ENCODE data around the gene GPR132.
A peak's percentile ranks its signal among the peaks of the same experiment; 100 is the strongest.

The GPR132 gene

DNA sequence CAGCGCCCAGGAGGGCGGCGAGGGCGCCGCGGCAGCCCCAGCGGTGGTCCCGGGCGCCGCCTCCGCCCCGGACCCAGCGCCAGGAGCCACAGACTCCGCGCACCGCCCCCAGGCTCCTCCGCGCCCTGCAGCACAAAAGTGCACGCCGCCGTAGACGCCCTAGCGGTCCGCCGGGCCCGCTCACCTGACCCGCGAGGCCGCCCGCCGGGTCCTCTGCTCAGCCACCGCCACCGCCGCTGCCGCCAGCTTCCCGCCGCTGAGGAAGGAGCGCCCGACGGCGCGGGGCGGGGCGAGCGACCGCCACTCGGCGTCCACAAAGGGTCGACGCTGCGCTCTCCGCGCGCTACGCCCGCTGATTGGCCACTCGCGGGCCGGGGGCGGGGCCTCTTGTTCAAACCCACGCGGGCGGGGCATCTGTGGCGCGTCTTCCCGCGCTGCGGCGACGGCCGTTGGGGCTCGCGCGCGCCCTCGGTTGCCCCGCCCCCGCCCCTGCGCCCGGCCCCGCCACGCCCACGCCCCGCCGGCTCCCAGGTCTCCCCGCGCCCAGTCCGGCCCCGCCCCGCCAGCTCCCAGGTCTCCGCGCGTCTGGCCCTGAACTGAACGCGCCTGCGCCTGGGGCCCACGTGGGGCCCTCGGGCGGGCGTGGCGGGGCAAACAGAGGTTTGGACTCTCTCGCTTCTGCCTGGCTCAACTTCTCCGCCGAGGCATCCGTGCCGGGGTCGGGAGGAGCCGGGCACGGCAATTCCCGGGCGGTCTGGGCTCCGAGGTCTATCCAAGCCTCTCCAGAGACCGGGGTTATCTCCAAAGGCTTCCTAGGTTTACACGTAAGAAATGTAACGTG lies 44.2 kb downstream of the GPR132 start, which contains the start of gene CDCA4:
Gene CDCA4, minus strand, starts transcription at position 269 of the 841 bp plus-strand sequence. CDS start 9,154 bp downstream, outside the sequence.
- DNase-seq (ENCODE audit: low read depth), result peak; percentile 63

DNA sequence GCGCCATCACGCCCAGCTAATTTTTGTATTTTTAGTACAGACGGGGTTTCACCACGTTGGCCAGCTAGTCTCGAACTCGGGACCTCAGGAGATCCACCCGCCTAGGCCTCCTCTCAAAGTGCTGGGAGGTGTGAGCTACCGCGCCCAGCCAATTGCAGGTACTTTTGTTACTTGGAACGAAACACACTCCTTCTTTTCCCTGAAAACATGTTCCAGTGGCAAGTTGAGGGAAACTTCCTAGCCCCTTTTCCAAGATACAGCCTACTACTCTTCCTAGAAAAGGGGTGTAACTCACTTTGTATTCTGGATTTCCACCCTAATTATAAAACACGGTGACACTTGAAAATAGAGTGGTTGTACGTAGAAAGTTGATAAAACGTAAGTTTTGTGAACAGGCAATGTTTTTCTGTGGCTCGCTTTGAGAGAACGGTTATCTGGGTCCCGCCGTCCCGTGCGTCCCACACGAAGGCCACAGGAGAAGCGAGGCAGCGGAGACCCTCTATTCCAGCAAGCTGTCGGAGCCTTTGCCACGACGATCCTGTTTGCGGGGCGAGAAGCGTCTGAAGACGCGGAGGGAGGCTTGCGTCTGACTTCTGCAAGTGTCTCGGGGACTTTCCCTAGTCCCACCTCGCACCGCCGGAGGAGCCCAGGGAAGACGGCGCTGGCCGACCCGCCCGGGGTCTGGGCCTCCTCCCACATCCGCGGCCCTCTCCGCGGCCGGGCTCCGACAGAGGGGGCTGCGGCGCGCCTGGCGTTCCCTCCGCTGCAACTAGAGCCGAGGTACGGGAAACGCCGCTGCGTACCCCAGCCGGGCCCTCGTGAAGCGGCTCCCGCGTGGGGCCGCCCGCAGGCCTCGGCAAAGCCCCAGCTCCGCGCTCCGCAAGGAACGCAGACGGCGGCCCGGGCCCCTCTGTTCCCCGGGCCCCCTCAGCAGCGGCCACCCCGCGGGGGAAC lies 45.1 kb downstream of the GPR132 start:
- DNase-seq (ENCODE audit: low read depth), result no peak

DNA sequence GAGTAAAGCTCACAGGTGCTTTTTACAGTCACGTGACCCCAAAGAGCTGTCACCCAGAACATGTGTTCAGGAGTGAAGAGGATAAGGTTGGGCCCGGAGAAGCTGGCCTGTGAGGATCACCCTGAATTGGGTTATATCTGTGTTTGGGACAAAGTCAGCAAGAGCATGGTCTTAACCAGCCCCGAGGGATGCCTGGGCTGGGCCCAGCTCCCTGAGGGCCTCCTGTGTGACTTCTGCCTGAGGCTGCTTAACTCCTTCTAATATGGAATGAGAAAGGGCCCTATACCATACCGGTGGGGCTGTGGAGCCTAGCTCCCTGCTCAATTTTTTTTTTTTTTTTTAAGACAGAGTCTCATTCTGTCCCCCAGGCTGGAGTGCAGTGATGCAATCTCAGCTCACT lies 46.8 kb downstream of the GPR132 start:
- no peak for DNase-seq (ENCODE audit: low read depth)

DNA sequence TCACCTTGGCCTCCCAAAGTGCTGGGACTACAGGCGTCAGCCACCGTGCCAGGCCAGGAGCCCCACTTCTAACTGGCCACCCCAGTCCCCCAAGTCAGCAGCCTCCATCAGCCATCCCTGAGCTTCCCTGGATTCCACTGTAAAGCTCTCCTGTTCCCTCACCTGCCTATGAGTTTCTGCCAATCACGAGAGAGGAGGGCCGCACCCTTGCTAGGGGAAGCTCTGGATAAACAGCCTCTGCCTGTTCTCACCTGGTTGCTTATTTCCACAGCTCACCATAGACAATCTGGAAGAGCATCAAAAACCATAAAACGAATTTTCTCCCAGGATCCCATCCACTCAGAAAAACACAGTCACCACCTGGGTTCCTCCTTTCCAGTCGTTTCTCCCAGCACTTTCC lies 49.3 kb downstream of the GPR132 start:
- DNase-seq (ENCODE audit: low read depth), result no peak

DNA sequence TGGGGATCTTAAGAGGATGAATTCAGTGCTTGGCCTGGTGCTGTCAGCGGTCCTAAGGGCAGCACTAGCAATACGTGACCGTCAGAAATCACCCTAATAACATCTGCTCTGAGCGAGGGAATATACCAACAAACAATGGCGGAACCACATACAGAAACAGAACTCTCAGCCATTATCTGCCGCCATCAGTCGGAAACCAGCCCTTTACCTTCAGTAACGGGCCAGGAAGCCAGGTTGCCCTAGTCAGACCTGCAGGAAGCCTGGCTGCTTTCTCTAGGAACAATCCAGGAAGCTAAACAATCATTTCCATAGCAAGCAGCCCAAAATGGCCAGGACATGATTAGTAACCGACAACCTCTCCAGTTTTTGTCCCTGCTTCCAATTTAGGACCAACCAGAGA lies 50.0 kb downstream of the GPR132 start:
- DNase-seq (ENCODE audit: low read depth), result no peak

DNA sequence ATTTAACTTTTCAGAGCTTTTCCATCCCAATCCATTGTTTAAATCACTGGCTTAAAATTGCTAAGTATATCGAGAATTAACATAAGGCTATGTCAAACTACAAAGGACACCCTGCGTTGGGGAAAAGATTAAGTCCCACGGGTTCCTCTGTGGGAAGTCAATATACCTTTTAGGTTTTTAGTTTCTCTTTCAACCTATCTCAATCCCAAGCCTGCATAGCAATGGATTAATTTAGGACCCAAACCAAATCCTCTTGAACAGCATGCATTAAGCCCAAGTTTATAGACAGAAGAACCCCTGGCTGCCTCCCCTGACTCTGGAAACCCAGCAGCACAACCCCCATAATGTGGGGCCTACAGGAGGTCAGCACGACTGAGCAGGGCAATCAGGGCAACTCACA lies 50.6 kb downstream of the GPR132 start:
- DNase-seq (ENCODE audit: low read depth), result no peak

DNA sequence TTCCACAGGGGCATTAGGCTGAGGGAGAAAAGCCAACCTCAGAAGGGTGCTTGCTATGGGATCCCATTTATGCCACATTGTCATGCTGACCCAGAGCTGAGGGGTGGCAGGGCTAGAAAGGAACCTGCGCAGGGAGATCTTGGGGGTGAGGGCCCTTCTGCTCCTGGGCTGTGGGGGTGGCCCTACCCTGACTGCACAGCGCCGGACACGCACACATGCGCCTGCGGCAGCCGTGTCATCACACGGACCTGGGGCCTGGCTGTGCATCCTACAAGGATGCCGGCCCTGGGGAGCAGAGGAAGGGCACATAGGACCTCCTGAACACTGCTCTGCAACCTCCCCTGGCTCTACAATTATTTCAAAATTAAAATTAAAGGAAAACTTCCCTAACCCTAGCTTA lies 51.2 kb downstream of the GPR132 start:
- DNase-seq (ENCODE audit: low read depth), result no peak

DNA sequence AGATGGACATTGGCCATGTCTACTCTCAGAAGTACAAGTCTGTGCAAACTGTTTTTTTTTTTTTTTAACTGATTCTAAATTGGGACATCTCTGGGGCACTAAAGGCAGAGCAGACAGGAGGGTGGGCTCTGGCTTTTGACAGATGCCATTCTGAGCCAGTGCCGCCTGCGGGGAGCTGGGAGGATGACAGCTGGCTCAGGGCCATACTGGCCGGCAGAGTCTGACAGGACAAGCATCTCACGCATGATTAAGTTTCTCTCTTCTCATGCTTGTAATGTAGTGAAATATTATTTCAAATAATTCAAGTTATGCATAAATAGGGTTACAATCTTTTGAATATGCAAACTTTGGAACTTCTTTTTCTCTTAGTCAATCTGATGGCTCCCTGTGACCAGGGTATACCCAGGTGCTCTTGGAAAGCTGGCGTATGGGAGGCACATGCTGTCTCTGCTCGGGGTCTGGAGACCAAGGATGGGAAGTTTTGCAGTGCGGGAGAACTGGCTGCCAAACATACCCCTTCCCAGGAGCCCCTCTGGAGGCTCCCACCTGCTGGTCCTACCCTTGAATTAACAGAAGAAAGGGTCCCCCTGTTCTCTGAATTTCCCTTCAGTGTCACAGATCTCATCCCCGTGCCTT lies 52.0 kb downstream of the GPR132 start:
- no peak for DNase-seq (ENCODE audit: low read depth)

DNA sequence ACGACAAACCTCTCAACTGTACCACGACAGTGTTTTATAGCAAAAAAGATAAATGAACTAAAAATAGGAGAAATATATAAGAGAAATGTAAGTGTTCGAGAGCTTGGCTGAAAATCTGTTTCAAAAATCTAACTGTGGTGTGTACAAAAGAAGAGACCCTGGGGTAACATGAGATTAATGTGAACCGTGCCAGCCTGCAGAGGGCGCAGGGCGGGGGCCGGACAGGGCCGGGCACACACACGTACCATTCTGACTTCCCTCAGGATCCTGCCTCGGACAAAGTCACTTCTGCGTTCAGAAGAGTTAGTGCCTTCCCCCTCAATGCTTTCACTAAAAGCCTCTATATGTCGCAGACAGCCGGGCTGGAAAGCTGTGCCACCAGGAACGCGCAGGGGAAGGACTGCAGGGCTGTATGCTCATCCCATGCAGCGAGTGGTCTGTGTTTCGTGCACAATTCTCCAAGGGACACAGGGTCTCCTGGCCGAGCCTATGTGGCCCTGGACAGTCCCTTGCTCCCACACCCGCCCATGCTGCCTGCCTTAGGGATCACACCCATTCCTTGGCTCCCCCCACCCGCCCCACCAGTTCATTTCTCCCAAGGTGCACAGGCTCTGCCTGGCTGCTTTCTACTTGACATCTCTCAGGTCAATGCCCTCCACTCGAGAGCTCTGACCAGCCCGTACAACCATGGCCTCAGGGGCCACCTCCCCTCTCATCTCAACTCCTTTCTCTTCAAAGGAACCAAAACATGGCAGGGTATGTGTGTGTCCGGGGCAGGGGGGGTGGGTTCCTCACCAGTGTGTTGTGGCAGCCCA lies 52.9 kb downstream of the GPR132 start:
- DNase-seq (ENCODE audit: low read depth), result no peak

DNA sequence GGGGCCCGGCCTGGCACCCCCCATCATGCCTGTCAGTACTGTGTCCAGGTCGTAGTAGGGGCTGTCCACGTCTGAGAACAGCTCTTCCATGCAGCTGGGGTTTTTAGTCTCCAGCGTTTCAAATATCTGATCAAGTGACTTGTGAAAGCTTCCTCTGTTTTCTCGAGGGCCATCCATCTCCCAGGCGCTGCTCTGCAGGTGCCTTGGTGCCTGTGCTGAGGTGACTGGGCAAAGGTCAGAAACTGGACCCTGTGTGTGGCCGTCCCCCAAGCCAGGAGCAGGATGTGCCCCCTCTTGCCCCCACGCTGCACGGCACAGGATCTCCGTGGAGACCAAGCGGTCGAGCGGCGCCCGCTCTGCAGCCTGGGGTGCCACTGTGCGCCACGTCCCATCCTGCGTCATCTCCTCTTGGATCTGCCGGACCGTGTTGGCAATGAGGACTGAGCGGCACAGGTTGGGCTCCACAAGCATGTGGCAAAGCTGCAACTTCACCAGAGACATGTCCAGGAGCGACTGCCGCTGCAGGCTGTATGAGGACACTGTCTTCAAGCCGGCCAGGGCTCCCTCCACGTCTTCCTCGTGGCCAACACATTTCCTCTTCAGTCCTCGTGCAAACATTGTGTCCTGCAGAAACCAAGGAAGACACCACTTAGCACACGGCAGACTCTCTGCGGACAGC lies 53.8 kb downstream of the GPR132 start:
- DNase-seq (ENCODE audit: low read depth), result no peak

DNA sequence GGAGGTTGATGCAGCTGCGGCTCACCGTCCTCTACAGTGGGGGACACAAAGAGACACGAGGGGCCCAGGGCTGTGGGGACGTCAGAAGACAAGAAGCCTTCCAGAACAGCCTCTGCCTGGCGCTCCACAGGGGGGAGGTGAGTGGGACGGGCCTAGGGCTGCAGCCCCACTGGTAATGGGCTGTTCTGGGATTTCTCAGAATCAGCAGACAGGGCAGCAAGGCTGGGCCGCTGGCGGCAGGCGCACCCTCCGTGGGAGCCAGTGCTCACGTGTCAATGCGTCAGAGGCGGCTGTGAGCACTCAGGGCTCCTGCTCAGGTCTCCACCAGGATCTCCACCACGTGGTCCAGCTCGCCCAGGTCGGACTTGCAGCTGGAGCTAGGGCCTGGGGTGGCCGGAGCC lies 54.3 kb downstream of the GPR132 start:
- no peak for DNase-seq (ENCODE audit: low read depth)

DNA sequence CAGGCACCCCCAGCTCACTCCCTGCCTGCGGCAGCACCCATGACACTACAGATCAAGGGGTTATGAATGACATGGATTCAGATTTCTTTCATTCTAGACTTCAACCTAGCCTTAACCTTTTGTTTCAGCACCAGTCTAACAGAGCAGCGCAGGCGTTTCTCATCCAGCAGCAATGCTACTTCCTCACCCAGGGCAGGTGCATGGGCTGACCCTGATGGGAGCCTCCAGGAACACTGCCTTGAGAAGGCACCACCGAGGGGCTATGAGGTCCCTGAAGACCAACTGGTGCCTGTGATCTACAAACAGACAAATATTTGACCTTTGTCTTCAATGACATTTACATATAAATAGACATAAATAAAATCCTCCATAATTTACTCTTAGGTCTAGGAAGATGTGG lies 55.1 kb downstream of the GPR132 start:
- DNase-seq (ENCODE audit: low read depth), result no peak

DNA sequence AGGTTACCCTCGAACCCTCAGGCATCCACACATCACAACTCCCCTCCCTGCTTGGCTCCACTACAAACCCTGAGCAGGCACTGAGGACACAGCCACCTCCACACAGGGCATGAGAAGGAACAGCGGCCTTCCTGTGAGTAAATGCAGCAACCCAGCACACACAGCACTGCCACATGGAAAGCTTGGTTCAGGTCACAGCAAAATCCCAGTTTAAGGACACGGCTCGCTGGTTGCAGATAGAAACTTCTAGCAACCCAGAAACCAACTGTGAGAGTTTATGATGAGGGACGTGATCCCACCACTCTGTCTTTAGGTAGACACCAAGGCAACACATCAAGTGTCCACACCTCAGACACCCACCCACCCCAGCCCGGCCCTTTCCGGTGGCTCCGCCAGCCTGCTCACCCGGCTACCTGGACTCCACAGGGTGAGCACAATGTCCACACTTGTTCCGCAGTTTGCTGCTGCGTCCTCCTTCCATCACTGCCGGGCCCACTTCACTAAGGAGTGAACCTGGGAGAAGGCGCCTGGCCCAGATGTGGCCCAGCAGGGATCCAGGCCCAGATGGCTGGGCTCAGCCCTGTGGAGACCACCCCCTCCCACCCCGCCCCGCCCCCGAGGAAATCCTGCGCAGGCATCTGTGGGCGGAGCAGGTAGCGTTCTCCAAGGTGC lies 57.5 kb downstream of the GPR132 start:
- no peak for DNase-seq (ENCODE audit: low read depth)

DNA sequence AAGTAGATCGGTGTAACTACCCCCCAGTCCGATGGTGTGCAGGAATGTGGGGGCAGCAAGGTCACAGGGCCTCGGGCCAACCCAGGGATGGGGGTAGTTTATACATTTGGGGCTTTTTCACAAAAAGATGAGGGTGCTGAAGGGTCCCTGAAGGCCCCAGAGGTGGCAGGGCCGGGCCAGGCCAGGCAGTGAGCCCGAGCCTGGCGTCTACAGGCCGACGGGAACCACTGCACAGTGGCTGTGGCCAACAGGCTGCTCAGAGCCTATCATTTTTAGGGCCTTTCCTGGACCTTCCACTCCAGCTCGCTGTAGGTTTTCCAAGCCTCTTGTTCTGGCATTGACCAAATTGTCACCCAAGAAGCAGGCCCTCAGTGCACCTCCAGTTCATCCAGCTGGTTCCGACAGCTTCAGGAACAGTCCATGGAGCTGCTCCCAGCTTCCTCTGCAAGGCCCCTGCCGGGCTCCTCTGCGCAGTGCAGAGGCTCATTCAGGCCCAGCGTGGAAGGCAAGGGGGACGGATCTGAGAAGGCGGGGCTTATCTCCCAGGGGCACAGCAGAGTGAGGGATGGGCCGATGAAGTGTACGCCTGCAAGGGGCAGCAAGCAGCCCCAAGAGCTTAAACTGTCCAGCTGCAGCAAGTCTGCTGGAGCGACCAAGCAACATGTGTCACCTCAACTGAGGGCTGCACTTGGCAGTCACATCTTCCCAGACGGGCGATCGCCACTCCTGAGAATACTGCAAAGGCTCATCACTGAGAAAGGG lies 58.2 kb downstream of the GPR132 start:
- no peak for DNase-seq (ENCODE audit: low read depth)

DNA sequence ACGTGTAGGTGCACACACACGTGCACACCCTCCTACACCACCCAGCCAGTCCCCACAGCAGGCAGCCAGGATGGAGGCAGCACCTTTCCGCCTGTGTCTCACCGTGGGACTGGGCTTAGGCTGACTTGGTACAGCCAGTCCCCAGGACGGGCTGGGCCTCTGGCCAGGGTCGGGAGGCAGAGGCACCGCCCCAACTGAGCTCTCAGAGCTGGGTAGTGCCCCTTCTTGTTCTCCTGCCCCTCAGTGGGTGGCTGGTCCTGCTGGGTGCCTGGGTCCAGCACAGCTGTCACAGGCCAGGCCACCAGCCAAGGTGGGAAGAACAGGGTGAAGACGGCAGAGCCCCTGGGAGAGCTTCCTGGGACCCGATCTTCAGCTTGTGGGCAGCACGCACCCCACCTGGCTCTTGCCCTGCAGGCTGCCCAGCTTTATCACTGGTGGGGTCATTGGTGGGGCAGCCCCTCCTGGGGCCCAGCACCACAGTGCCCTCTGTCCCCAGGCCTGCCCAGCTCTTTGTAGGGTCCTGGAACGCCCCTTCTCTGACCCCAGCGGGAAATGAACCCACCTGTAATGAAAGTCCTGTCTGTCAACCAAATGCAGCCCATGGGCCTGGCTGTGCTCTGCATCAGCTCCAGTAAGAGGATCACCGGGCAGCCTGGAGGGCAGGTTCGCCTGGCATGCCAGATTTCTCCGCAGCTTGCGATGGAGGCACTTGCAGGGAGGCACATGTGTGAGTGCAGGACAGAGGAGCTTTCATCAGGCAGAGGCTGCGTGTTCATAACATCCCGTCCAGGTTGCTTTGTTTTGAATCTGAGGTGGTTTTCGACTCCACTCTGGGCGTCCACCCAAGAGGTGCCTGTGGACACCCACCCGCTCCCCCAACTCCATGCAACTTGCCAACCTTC lies 59.0 kb downstream of the GPR132 start:
- no peak for DNase-seq (ENCODE audit: low read depth)

DNA sequence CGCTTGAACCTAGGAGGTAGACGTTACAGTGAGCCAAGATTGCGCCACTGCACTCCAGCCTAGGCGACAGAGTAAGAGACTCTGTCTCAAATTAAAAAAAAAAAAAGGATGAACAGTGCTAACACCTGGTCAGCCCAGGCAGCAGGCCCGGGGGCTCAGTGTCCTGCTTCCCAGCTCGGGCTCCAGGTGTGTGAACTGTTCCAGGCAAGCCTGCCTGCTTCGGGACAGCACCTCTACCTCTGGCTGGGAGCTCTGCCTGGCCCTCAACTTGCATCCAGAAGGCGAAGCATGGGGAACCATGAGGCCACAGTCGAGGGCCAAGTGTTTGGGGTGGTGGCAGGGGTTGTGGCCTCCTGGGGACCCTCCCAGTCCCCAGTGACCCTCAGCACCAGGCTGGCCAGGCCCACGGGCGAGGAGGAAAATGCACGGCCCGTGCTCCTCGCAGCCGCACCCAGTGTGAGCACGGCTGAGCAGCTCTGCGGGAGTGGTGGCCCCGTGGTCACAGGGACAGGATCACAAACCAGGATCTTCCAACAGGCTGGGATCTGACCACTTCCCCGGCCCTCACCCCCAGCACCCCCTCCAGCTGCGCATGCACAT lies 59.8 kb downstream of the GPR132 start:
- no peak for DNase-seq (ENCODE audit: low read depth)

All from HS-5 (cell line).